CD4-positive, alpha-beta T cell treated with Interleukin-15 for 1 hour (primary cell): ENCODE data around the gene RASSF1.
"Not testable (repeated sequence)": the region's sequence is repeated elsewhere in the genome, so short reads cannot be mapped to it uniquely, and the experiment has no call there.

ENCODE experiments used
- DNase-seq: peaks from one replicate; pipeline ENCODE4 v3.0.0-alpha.2; 2020

RASSF1 gene

GRCh38 chr3:50298836-50299637 is 41.6 kb downstream of the RASSF1 start, which contains the start of the genes HYAL3 and NAA80:
Gene HYAL3, minus strand, starts transcription at chr3:50299405. Its CDS starts 3,803 bp downstream, at chr3:50295602.
Gene NAA80, minus strand, starts transcription at chr3:50299405. Its CDS starts 1,942 bp downstream, at chr3:50297463.
- DNase-seq: peak; percentile 99

GRCh38 chr3:50297896-50298725 is 42.5 kb downstream of the RASSF1 start:
- DNase-seq: no peak

GRCh38 chr3:50297384-50297775 is 43.3 kb downstream of the RASSF1 start:
- no peak for DNase-seq

- no peak for DNase-seq
Measured at GRCh38 chr3:50296721-50297383, 43.8 kb downstream of the RASSF1 start.

GRCh38 chr3:50295553-50296431 is 44.8 kb downstream of the RASSF1 start:
- DNase-seq: no peak

GRCh38 chr3:50294492-50295403 is 45.9 kb downstream of the RASSF1 start:
- no peak for DNase-seq

- DNase-seq: no peak
Measured at GRCh38 chr3:50294089-50294488, 46.5 kb downstream of the RASSF1 start.

GRCh38 chr3:50293079-50293801 is 47.4 kb downstream of the RASSF1 start:
- no peak for DNase-seq

GRCh38 chr3:50292159-50293078 is 48.2 kb downstream of the RASSF1 start, which contains the start of gene IFRD2:
Gene IFRD2, minus strand, starts transcription at chr3:50292429. Its CDS starts 155 bp downstream, at chr3:50292274.
- DNase-seq: peak; percentile 96

- no peak for DNase-seq
Measured at GRCh38 chr3:50290161-50290641, 50.4 kb downstream of the RASSF1 start.

GRCh38 chr3:50289130-50289529 is 51.5 kb downstream of the RASSF1 start:
- no peak for DNase-seq

- no peak for DNase-seq
Measured at GRCh38 chr3:50288387-50289007, 52.1 kb downstream of the RASSF1 start.

- no peak for DNase-seq
Measured at GRCh38 chr3:50287262-50287661, 53.4 kb downstream of the RASSF1 start.

GRCh38 chr3:50286322-50287227 is 54.1 kb downstream of the RASSF1 start:
- DNase-seq: no peak

GRCh38 chr3:50284121-50284520 is 56.5 kb downstream of the RASSF1 start:
- DNase-seq: not testable (repeated sequence)
